HuH-7.5 (cell line): Measurements from ENCODE around the gene TENM3.
"Not testable (repeated sequence)": the region's sequence is repeated elsewhere in the genome, so short reads cannot be mapped to it uniquely, and the experiment has no call there.

ENCODE experiments used
- DNase-seq: peaks from one replicate; pipeline ENCODE4 v3.0.0; 2011; ENCODE audit warnings: low spot score

The TENM3 gene

GRCh38 chr4:182228991-182229577, 14.1 kb upstream of the TENM3 start:
- no peak for DNase-seq

- DNase-seq: no peak
Observed at GRCh38 chr4:182230256-182230655, 12.9 kb upstream of the TENM3 start.

GRCh38 chr4:182231080-182231479, 12.1 kb upstream of the TENM3 start:
- no peak for DNase-seq

- DNase-seq: no peak
Observed at GRCh38 chr4:182231496-182231895, 11.7 kb upstream of the TENM3 start.

GRCh38 chr4:182233310-182234090, 9.7 kb upstream of the TENM3 start:
- no peak for DNase-seq

GRCh38 chr4:182235021-182235795, 8.0 kb upstream of the TENM3 start:
- DNase-seq: no peak

GRCh38 chr4:182236186-182236585, 7.0 kb upstream of the TENM3 start:
- no peak for DNase-seq

GRCh38 chr4:182237010-182237409, 6.2 kb upstream of the TENM3 start:
- DNase-seq: not testable (repeated sequence)

GRCh38 chr4:182238355-182238931, 4.8 kb upstream of the TENM3 start:
- no peak for DNase-seq

GRCh38 chr4:182240161-182241130, 2.8 kb upstream of the TENM3 start:
- DNase-seq: no peak

- not testable (repeated sequence) for DNase-seq
Observed at GRCh38 chr4:182242260-182242659, 942 bp upstream of the TENM3 start.

GRCh38 chr4:182242787-182243186, 415 bp upstream of the TENM3 start:
- DNase-seq: no peak

GRCh38 chr4:182245041-182245440, 1.8 kb downstream of the TENM3 start:
- no peak for DNase-seq

- no peak for DNase-seq
Observed at GRCh38 chr4:182245541-182246215, 2.5 kb downstream of the TENM3 start.

GRCh38 chr4:182246401-182247205, 3.4 kb downstream of the TENM3 start:
- no peak for DNase-seq

- DNase-seq: no peak
Observed at GRCh38 chr4:182248295-182248694, 5.1 kb downstream of the TENM3 start.

- DNase-seq: no peak
Observed at GRCh38 chr4:182250446-182250845, 7.2 kb downstream of the TENM3 start.

- DNase-seq: no peak
Observed at GRCh38 chr4:182251116-182251515, 7.9 kb downstream of the TENM3 start.

GRCh38 chr4:182252220-182252619, 9.0 kb downstream of the TENM3 start:
- DNase-seq: no peak
